K562 (cell line): ENCODE measurements around the gene ABAT. TPM values are rescaled to one million over a fixed set of nuclear protein-coding genes. Genes with fewer than 3 reads are reported as not detected.
A peak's percentile ranks its signal among the peaks of the same experiment; 100 is the strongest.

Source experiments
- BHLHE40 ChIP-seq: IDR thresholded peaks from 2 replicates; pipeline ENCODE4 v1.6.1; 2011; ENCODE audit warnings: low read length, improper control_type of control experiment
- DPF2 ChIP-seq: fragments of 450-650 bp; IDR thresholded peaks from 2 replicates; pipeline ENCODE4 v1.6.1; 2016
- HINFP ChIP-seq: fragments of 450-650 bp; conservative IDR thresholded peaks from 2 replicates; pipeline ENCODE4 v1.6.1; 2016; ENCODE audit warnings: missing genetic modification characterization, low read depth, mild to moderate bottlenecking, control low read depth, missing compliant biosample characterization
- HLTF ChIP-seq: fragments of 450-650 bp; IDR thresholded peaks from 2 replicates; pipeline ENCODE4 v1.6.1; 2016
- HMG20B ChIP-seq: fragments of 250-450 bp; sonication (Bioruptor Pico); IDR thresholded peaks from 2 replicates; pipeline ENCODE4 v1.5.0; 2021; ENCODE audit warnings: mild to moderate bottlenecking
- KLF6 ChIP-seq: fragments of 250-450 bp; sonication (Bioruptor Pico); IDR thresholded peaks from 2 replicates; pipeline ENCODE4 v1.4.0; 2020; ENCODE audit warnings: mild to moderate bottlenecking, moderate library complexity, borderline replicate concordance
- MED1 ChIP-seq: sonication (generic); formaldehyde crosslinking; IDR thresholded peaks from 2 replicates; pipeline ENCODE4 v1.8.1; 2023; ENCODE audit warnings: missing genetic modification reagents, borderline replicate concordance
- MEF2D ChIP-seq: conservative IDR thresholded peaks from 2 replicates; pipeline ENCODE4 v1.6.1; 2016; ENCODE audit warnings: low read depth, missing genetic modification characterization, missing compliant biosample characterization
- MTA3 ChIP-seq: fragments of 450-650 bp; formaldehyde crosslinking; IDR thresholded peaks from 2 replicates; pipeline ENCODE4 v1.6.1; 2017; ENCODE audit warnings: mild to moderate bottlenecking, borderline replicate concordance
- MYC ChIP-seq, 2 experiments: fragments of 250-450 bp in 1 of 2; sonication (Bioruptor Pico) in 1 of 2; IDR thresholded peaks; 2 replicates each; pipeline versions ENCODE4 v1.5.1 to v1.6.1; 2012 to 2021; ENCODE audit warnings: low read depth in 2 of 2, borderline replicate concordance in 1 of 2, improper control_type of control experiment in 1 of 2, low read length in 1 of 2, mild to moderate bottlenecking in 1 of 2, moderate library complexity in 1 of 2
- NEUROD1 ChIP-seq: fragments of 150-350 bp; IDR thresholded peaks from 2 replicates; pipeline ENCODE4 v1.6.1; 2014; ENCODE audit warnings: borderline replicate concordance, low read length, low read depth; ENCODE audit not compliant: partially characterized antibody
- RBM39 ChIP-seq: fragments of 200-400 bp; formaldehyde crosslinking; optimal IDR thresholded peaks from 2 replicates; pipeline ENCODE3; 2018; ENCODE audit warnings: low read depth, low read length
- SMARCA4 ChIP-seq: fragments of 450-650 bp; IDR thresholded peaks from 2 replicates; pipeline ENCODE4 v1.6.1; 2016
- TAF9B ChIP-seq: fragments of 450-650 bp; IDR thresholded peaks from 2 replicates; pipeline ENCODE4 v1.6.1; 2018; ENCODE audit warnings: mild to moderate bottlenecking; ENCODE audit not compliant: partially characterized antibody
- TBL1XR1 ChIP-seq, 2 experiments: IDR thresholded peaks; 2 replicates each; pipeline ENCODE4 v1.6.1; 2012; ENCODE audit warnings: improper control_type of control experiment in 2 of 2, low read length in 2 of 2, mild to moderate bottlenecking in 1 of 2
- USF1 ChIP-seq: sonication (generic); formaldehyde crosslinking; IDR thresholded peaks from 2 replicates; pipeline ENCODE4 v1.9.0; 2022; ENCODE audit warnings: mild to moderate bottlenecking, missing genetic modification reagents
- ZC3H8 ChIP-seq: fragments of 450-650 bp; IDR thresholded peaks from 2 replicates; pipeline ENCODE4 v1.6.1; 2017
- ZNF232 ChIP-seq: sonication (generic); formaldehyde crosslinking; IDR thresholded peaks from 2 replicates; pipeline ENCODE4 v1.8.0; 2022; ENCODE audit warnings: mild to moderate bottlenecking, missing genetic modification reagents
- ZNF282 ChIP-seq: sonication (generic); formaldehyde crosslinking; IDR thresholded peaks from 2 replicates; pipeline ENCODE4 v1.8.1; 2023; ENCODE audit warnings: missing genetic modification reagents
- ZNF507 ChIP-seq: conservative IDR thresholded peaks from 2 replicates; pipeline ENCODE4 v1.6.1; 2017; ENCODE audit warnings: missing genetic modification characterization, missing compliant biosample characterization
- polyA plus RNA-seq, 8 experiments: library from polyadenylated mRNA; depleted of rRNA in 4 of 8; stranded (reverse) in 5 of 8; unstranded in 3 of 8; fragments of >200 nt; fragmentation: Nextera tagmentation in 2 of 8; fragmentation: Illumina TruSeq in 1 of 8; extraction: Ambion mirVana in 2 of 8; extraction: Trizol in 1 of 8; gene quantifications; 2 replicates each; pipeline versions ENCODE4 v1.2.1 to v1.2.3, GENCODE V29; 2011 to 2014; ENCODE audit warnings: inconsistent platforms in 1 of 8, missing spikeins in 1 of 8
- total RNA-seq, 7 experiments: library from RNA; depleted of rRNA in 6 of 7; stranded (reverse); fragments of >200 nt in 6 of 7; fragmentation: Illumina TruSeq in 2 of 7; extraction: Trizol in 2 of 7; gene quantifications; 2 replicates each; pipeline versions ENCODE4 v1.2.1 to v1.2.3, GENCODE V29; 2011 to 2021; ENCODE audit warnings: low replicate concordance in 1 of 7
- TF ChIP-seq, protein P1 (sequence below): sonication (generic); formaldehyde crosslinking; IDR thresholded peaks from 2 replicates; pipeline ENCODE4 v1.5.0; 2020; ENCODE audit warnings: missing genetic modification reagents
- TF ChIP-seq, protein P2 (sequence below): fragments of 450-650 bp; conservative IDR thresholded peaks from 2 replicates; pipeline ENCODE4 v1.6.1; 2016; ENCODE audit warnings: missing genetic modification characterization, low read depth, mild to moderate bottlenecking, missing compliant biosample characterization, moderate library complexity

The ABAT gene
- total and polyA plus RNA-seq, 9 of the 15 experiments (the other 6 are each of a cell fraction or from before 2014, with no cell fraction given), result 0.01 to 0.49 (median 0.10) TPM

DNA sequence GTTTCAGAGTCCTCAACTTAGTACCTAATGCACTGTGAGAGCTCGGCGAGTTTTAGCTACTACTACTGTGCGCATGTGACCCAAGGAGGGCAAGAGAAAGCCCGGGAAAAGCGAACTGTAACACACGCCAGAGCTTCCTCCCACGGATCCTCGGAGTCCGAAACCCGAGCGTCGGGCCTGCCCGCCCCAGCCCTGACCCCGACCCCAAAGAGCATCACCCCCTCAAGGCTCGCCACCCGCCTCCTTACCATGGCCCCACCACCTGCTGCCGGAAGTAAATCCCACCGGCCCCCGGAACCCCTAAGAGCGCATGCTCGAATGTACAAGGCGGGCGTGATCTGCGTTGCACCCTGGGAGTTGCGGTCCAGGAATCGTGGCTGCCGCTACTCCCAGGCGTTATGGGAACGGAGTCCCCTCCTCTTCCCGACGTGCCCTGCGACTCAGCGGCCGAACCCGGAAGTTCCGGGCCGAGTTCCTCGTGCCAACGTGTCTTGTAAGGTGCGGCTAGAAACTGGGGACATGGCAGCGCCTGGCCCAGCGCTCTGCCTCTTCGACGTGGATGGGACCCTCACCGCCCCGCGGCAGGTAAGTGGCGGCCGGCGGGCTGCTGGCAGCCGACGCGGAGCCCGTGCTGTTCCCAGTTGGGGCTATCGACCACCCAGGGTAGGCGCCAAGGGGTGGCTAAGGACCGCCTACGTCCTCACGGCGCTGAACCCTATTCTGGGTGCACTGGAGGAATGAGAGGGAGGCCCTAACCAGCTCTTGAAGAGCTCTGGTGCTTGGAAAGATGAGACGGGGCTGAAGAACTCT is 123.2 kb downstream of the ABAT start, which contains the start of the genes PMM2 and TMEM186 (continued):
- TF ChIP-seq MED1 (CRISPR knock-in tag), result no peak
- no peak for TF ChIP-seq MEF2D (tag)
- TF ChIP-seq RBM39, result no peak
- TF ChIP-seq BHLHE40, result peak; percentile 35
- no peak; the same call in 1 of the 2 replicates for TF ChIP-seq ZNF282 (CRISPR knock-in tag)
- no peak for TF ChIP-seq HINFP (tag)
- TF ChIP-seq, protein P1, sequence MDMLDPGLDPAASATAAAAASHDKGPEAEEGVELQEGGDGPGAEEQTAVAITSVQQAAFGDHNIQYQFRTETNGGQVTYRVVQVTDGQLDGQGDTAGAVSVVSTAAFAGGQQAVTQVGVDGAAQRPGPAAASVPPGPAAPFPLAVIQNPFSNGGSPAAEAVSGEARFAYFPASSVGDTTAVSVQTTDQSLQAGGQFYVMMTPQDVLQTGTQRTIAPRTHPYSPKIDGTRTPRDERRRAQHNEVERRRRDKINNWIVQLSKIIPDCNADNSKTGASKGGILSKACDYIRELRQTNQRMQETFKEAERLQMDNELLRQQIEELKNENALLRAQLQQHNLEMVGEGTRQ (CRISPR knock-in tag), result peak; percentile 70
- TF ChIP-seq HMG20B (CRISPR knock-in tag), result no peak
- peak; percentile 97 for TF ChIP-seq MYC (IDR thresholded peaks at IDR 0.05; ENCODE audit: low read depth, low read length)
- TF ChIP-seq MYC (CRISPR knock-in tag; IDR thresholded peaks at IDR 0.05; ENCODE audit: borderline replicate concordance, low read depth), result peak; percentile 70; the same call in 1 of the 2 replicates
- TF ChIP-seq, protein P2, sequence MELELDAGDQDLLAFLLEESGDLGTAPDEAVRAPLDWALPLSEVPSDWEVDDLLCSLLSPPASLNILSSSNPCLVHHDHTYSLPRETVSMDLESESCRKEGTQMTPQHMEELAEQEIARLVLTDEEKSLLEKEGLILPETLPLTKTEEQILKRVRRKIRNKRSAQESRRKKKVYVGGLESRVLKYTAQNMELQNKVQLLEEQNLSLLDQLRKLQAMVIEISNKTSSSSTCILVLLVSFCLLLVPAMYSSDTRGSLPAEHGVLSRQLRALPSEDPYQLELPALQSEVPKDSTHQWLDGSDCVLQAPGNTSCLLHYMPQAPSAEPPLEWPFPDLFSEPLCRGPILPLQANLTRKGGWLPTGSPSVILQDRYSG (tag), result no peak
- TF ChIP-seq DPF2, result no peak
- TF ChIP-seq NEUROD1, result peak; percentile 18
- 0 out of 2 replicates have a peak, but pooled peaks have one; percentile 27 for TF ChIP-seq ZNF232 (CRISPR knock-in tag)
- TF ChIP-seq USF1, result peak; percentile 72
- TF ChIP-seq MTA3, result no peak; the same call in 1 of the 2 replicates
- peak; percentile 72 for TF ChIP-seq KLF6 (CRISPR knock-in tag)
- TF ChIP-seq SMARCA4, result no peak
- no peak for TF ChIP-seq ZNF507 (tag)
- peak; percentile 15 for TF ChIP-seq TAF9B
- TF ChIP-seq ZC3H8, result no peak
- TF ChIP-seq TBL1XR1 (IDR thresholded peaks at IDR 0.05; ENCODE audit: low read length in 2 of 2), result no peak
- TF ChIP-seq HLTF, result no peak
